ENCODE measurements around the gene SETD6. TPM values are rescaled to one million over a fixed set of nuclear protein-coding genes. Genes with fewer than 3 reads are reported as not detected.

The SETD6 gene
- total and polyA plus RNA-seq, 9 of the 15 experiments (the other 6 are each of a cell fraction or from before 2014, with no cell fraction given) = 9.2 to 40.9 (median 19.8) TPM

DNA sequence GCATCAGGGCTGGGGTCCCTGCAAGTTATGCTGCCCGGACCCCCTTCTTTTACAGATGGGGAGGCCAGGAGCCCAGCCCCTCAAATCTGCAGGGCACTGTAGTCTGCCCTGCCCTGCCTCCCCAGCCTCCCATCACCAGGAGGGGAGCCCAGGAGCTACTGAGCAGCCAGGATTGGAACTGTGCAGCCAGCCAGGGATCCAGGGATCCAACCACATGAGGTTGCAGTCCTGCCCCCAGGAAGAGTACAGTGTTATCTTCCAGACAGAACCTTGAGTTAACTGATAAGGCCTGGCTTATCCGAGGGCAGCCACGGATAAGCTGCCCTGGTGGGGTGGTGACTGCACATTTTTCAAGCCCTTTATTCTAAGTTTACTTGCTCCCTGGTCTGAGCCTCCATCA is 26.8 kb upstream of the SETD6 start:
- H4K20me1 ChIP-seq (replicated peaks; ENCODE audit: control insufficient read depth, insufficient read depth, low read length) = no peaks in the 10 kb centered on the region; the same call in 1 of the 2 replicates
- 4% methylated on average over 3 of the region's 3 CpGs for WGBS (ENCODE audit: insufficient coverage, low coverage, missing lambda C conversion rate)
- H3K79me2 ChIP-seq (ENCODE audit: control insufficient read depth, insufficient read depth, low read length) = no peaks in the 10 kb centered on the region
- in situ Hi-C loops (cut with MboI) (no loop called here), intact Hi-C loops (cut with micrococcal nuclease) (loop anchor here (5.0 to 10.0 kb wide), 3 partner anchors 364 to 584 kb away; partner anchors contain the start of gene CFAP20)
- CTCF ChIA-PET (ENCODE audit: low intra/inter-chr PET ratio) = interaction anchor here (0.9 to 4.1 kb wide), 5 partner anchors 144 to 589 kb away, joined by 3 to 59 read pairs (median 7); no protein-coding TSS in a partner anchor
- POLR2A ChIA-PET = interaction anchor here (2.3 kb wide), 1 partner anchor 152 kb away, joined by 7 read pairs; no protein-coding TSS in a partner anchor
- peak; percentile 31 to 64 (median 53) for DNase-seq (ENCODE audit: extremely low read depth in 1 of 4, low spot score in 3 of 4)
- H3K9me1 ChIP-seq (ENCODE audit: control insufficient read depth, insufficient read depth, low read length) = no peaks in the 10 kb centered on the region
- no peak overlapping the region for H3K4me3 ChIP-seq
- FAIRE-seq = peak; percentile 26
- no peak overlapping the region for H3K27ac ChIP-seq (ENCODE audit: extremely low read depth, low read depth, low read length)
- no peak overlapping the region for H2AFZ ChIP-seq (ENCODE audit: low read depth, low read length)
- ATAC-seq = peak; percentile 51
- 0 out of 2 replicates have a peak overlapping the region, but pooled peaks have one; percentile 6 for H3K4me2 ChIP-seq (ENCODE audit: insufficient read depth, low read length)
- H3K9ac ChIP-seq (ENCODE audit: insufficient read depth in 1 of 2, low read depth in 2 of 2, low read length in 2 of 2) = no peak overlapping the region
- H3K9me3 ChIP-seq (replicated peaks; ENCODE audit: control insufficient read depth, insufficient read depth, low read depth, low read length) = no peaks in the 10 kb centered on the region
- peaks cover 0 to 39% of the 10 kb centered on the region in 2 experiments; a peak in 4 of 5 replicates for H3K27me3 ChIP-seq (ENCODE audit: control insufficient read depth in 2 of 2, insufficient read depth in 2 of 2, low read length in 2 of 2)
- H3K36me3 ChIP-seq (ENCODE audit: control insufficient read depth, insufficient read depth, low read length) = no peaks in the 10 kb centered on the region
- BruUV-seq (replicated peaks) = no TSS peak
- peaks cover 10 to 25% of the 10 kb centered on the region in 2 experiments; a peak in 4 of 5 replicates for H3K4me1 ChIP-seq (replicated peaks in 1 of 2; ENCODE audit: control insufficient read depth in 2 of 2, insufficient read depth in 2 of 2, low read length in 2 of 2)
- TF ChIP-seq FOSL1 (tag; conservative IDR thresholded peaks at IDR 0.05) (no peak), ZNF12 (CRISPR knock-in tag; IDR thresholded peaks at IDR 0.05) (no peak), HCFC1 (IDR thresholded peaks at IDR 0.05; ENCODE audit: low read depth, low read length) (no peak), ZNF3 (CRISPR knock-in tag; IDR thresholded peaks at IDR 0.05) (no peak), PHTF2 (CRISPR knock-in tag; IDR thresholded peaks at IDR 0.05) (no peak), TCFL5 (CRISPR knock-in tag; conservative IDR thresholded peaks at IDR 0.05) (no peak), ZNF253 (CRISPR knock-in tag; conservative IDR thresholded peaks at IDR 0.05) (no peak), ERF (CRISPR knock-in tag; IDR thresholded peaks at IDR 0.05) (no peak), BRD4 (IDR thresholded peaks at IDR 0.05) (no peak), ZFP36 (IDR thresholded peaks at IDR 0.05; ENCODE audit: low read depth, low read length, partially characterized antibody) (no peak), ZNF217 (CRISPR knock-in tag; IDR thresholded peaks at IDR 0.05) (no peak), CAMTA2 (CRISPR knock-in tag; conservative IDR thresholded peaks at IDR 0.05) (no peak), EGR1 (conservative IDR thresholded peaks at IDR 0.05) (no peak), TAL1 (IDR thresholded peaks at IDR 0.05) (peak; percentile 72)
- TF ChIP-seq, protein P1, sequence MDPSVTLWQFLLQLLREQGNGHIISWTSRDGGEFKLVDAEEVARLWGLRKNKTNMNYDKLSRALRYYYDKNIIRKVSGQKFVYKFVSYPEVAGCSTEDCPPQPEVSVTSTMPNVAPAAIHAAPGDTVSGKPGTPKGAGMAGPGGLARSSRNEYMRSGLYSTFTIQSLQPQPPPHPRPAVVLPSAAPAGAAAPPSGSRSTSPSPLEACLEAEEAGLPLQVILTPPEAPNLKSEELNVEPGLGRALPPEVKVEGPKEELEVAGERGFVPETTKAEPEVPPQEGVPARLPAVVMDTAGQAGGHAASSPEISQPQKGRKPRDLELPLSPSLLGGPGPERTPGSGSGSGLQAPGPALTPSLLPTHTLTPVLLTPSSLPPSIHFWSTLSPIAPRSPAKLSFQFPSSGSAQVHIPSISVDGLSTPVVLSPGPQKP (CRISPR knock-in tag; IDR thresholded peaks at IDR 0.05) = no peak
- TF ChIP-seq, protein P2, sequence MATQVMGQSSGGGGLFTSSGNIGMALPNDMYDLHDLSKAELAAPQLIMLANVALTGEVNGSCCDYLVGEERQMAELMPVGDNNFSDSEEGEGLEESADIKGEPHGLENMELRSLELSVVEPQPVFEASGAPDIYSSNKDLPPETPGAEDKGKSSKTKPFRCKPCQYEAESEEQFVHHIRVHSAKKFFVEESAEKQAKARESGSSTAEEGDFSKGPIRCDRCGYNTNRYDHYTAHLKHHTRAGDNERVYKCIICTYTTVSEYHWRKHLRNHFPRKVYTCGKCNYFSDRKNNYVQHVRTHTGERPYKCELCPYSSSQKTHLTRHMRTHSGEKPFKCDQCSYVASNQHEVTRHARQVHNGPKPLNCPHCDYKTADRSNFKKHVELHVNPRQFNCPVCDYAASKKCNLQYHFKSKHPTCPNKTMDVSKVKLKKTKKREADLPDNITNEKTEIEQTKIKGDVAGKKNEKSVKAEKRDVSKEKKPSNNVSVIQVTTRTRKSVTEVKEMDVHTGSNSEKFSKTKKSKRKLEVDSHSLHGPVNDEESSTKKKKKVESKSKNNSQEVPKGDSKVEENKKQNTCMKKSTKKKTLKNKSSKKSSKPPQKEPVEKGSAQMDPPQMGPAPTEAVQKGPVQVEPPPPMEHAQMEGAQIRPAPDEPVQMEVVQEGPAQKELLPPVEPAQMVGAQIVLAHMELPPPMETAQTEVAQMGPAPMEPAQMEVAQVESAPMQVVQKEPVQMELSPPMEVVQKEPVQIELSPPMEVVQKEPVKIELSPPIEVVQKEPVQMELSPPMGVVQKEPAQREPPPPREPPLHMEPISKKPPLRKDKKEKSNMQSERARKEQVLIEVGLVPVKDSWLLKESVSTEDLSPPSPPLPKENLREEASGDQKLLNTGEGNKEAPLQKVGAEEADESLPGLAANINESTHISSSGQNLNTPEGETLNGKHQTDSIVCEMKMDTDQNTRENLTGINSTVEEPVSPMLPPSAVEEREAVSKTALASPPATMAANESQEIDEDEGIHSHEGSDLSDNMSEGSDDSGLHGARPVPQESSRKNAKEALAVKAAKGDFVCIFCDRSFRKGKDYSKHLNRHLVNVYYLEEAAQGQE (IDR thresholded peaks at IDR 0.05; ENCODE audit: borderline replicate concordance) = no peak
- TF ChIP-seq, protein P2 (CRISPR knock-in tag; IDR thresholded peaks at IDR 0.05; ENCODE audit: low read depth) = no peak
